Uterus (tissue), 2 donors: ENCODE measurements around the gene ANKRD36C.
"Not testable (repeated sequence)": the region's sequence is repeated elsewhere in the genome, so short reads cannot be mapped to it uniquely, and the experiment has no call there.

Source experiments
- CTCF ChIP-seq, 4 experiments: fragments of 200-600 bp in 2 of 4; fragments of 450-650 bp in 2 of 4; sonication (generic) in 2 of 4; IDR thresholded peaks; one replicate each; pipeline ENCODE4 v1.5.1; 2016 to 2019; ENCODE audit warnings: antibody characterized with exemption in 4 of 4, mild to moderate bottlenecking in 2 of 4, moderate library complexity in 1 of 4
- POLR2A ChIP-seq, 2 donors: fragments of 450-650 bp; IDR thresholded peaks; one replicate each; pipeline ENCODE4 v1.6.1; 2016; ENCODE audit warnings: antibody characterized with exemption in 2 of 2, mild to moderate bottlenecking in 1 of 2, moderate library complexity in 1 of 2

- TF ChIP-seq POLR2A, CTCF (IDR thresholded peaks at IDR 0.05): not testable (repeated sequence)
Measured at GRCh38 chr2:95834077-95835013, 157.3 kb downstream of the ANKRD36C start.
